ENCODE data around the gene GPR171. TPM values are rescaled to one million over a fixed set of nuclear protein-coding genes. Genes with fewer than 3 reads are reported as not detected.
A peak's percentile ranks its signal among the peaks of the same experiment; 100 is the strongest.

Gene GPR171
- total RNA-seq, 2 experiments from 2014 or later = not detected

GRCh38 chr3:151156618-151157216 is 46.3 kb downstream of the GPR171 start:
- H3K4me1 ChIP-seq (ENCODE audit: insufficient read depth, low read length, poor library complexity, severe bottlenecking) = no peaks in the 10 kb centered on the region
- intact Hi-C loops (cut with micrococcal nuclease; ENCODE audit: unreplicated experiment) = no loop called here
- POLR2A ChIA-PET = interaction anchor here (0.6 to 0.8 kb wide), 2 partner anchors 29 to 90 kb away, joined by 3 read pairs; no protein-coding TSS in a partner anchor
- H3K36me3 ChIP-seq (ENCODE audit: insufficient read depth, low read length) = peaks cover 18% of the 10 kb centered on the region; the same call in 1 of the 2 replicates
- no TSS peak for BruUV-seq (replicated peaks)
- no peaks in the 10 kb centered on the region for H4K20me1 ChIP-seq (ENCODE audit: insufficient read depth, low read length)
- no peak overlapping the region for H3K4me2 ChIP-seq (ENCODE audit: low read length)
- H3K79me2 ChIP-seq (ENCODE audit: insufficient read depth, low read depth, low read length) = no peaks in the 10 kb centered on the region
- DNase-seq (ENCODE audit: low spot score) = peak; percentile 77
- no peak overlapping the region for H3K27ac ChIP-seq (ENCODE audit: low read depth, low read length, poor library complexity, severe bottlenecking)
- no peaks in the 10 kb centered on the region for H3K9me3 ChIP-seq (ENCODE audit: low read length)
- H3K4me3 ChIP-seq (ENCODE audit: low read depth, low read length, poor library complexity, severe bottlenecking) = no peak overlapping the region
- CTCF ChIA-PET (ENCODE audit: unreplicated experiment) = no interaction called here
- no peaks in the 10 kb centered on the region for H3K9me2 ChIP-seq (ENCODE audit: insufficient read depth, low read length)
- H2AFZ ChIP-seq (ENCODE audit: low read length) = no peak overlapping the region
- TF ChIP-seq CTCF (conservative IDR thresholded peaks at IDR 0.05; ENCODE audit: low read length) = peak; percentile 83
- no peak for TF ChIP-seq EZH2phosphoT487 (IDR thresholded peaks at IDR 0.05; ENCODE audit: borderline replicate concordance, low read depth, low read length)

- TF ChIP-seq CTCF (conservative IDR thresholded peaks at IDR 0.05; ENCODE audit: low read length) (no peak), EZH2phosphoT487 (IDR thresholded peaks at IDR 0.05; ENCODE audit: borderline replicate concordance, low read depth, low read length) (no peak)
- Histone ChIP-seq H3K9me3 (ENCODE audit: low read length) (no peaks in the 10 kb centered on the region), H3K4me2 (ENCODE audit: low read length) (no peak overlapping the region), H4K20me1 (ENCODE audit: insufficient read depth, low read length) (no peaks in the 10 kb centered on the region), H3K9me2 (ENCODE audit: insufficient read depth, low read length) (no peaks in the 10 kb centered on the region), H2AFZ (ENCODE audit: low read length) (no peak overlapping the region), H3K4me1 (ENCODE audit: insufficient read depth, low read length, poor library complexity, severe bottlenecking) (no peaks in the 10 kb centered on the region), H3K27ac (ENCODE audit: low read depth, low read length, poor library complexity, severe bottlenecking) (no peak overlapping the region), H3K4me3 (ENCODE audit: low read depth, low read length, poor library complexity, severe bottlenecking) (no peak overlapping the region), H3K79me2 (ENCODE audit: insufficient read depth, low read depth, low read length) (no peaks in the 10 kb centered on the region), H3K36me3 (ENCODE audit: insufficient read depth, low read length) (peaks cover 18% of the 10 kb centered on the region; the same call in 1 of the 2 replicates)
- ChIA-PET CTCF (ENCODE audit: unreplicated experiment) (interaction anchor here (0.6 kb wide), 1 partner anchor 652 kb away, joined by 3 read pairs; no protein-coding TSS in a partner anchor), POLR2A (interaction anchor here (0.5 kb wide), 1 partner anchor 629 kb away, joined by 4 read pairs; no protein-coding TSS in a partner anchor)
- intact Hi-C loops (cut with micrococcal nuclease; ENCODE audit: unreplicated experiment) = no loop called here
- no peak for DNase-seq (ENCODE audit: low spot score)
- no TSS peak for BruUV-seq (replicated peaks)
Observed at GRCh38 chr3:151155409-151156128, 47.4 kb downstream of the GPR171 start.

GRCh38 chr3:151154566-151154965 is 48.5 kb downstream of the GPR171 start:
- H3K9me2 ChIP-seq (ENCODE audit: insufficient read depth, low read length) = no peaks in the 10 kb centered on the region
- no peaks in the 10 kb centered on the region for H4K20me1 ChIP-seq (ENCODE audit: insufficient read depth, low read length)
- no peaks in the 10 kb centered on the region for H3K79me2 ChIP-seq (ENCODE audit: insufficient read depth, low read depth, low read length)
- H3K27ac ChIP-seq (ENCODE audit: low read depth, low read length, poor library complexity, severe bottlenecking) = no peak overlapping the region
- H3K4me2 ChIP-seq (ENCODE audit: low read length) = no peak overlapping the region
- CTCF ChIA-PET (ENCODE audit: unreplicated experiment) = no interaction called here
- no peak overlapping the region for H3K4me3 ChIP-seq (ENCODE audit: low read depth, low read length, poor library complexity, severe bottlenecking)
- H3K4me1 ChIP-seq (ENCODE audit: insufficient read depth, low read length, poor library complexity, severe bottlenecking) = no peaks in the 10 kb centered on the region
- POLR2A ChIA-PET = no interaction called here
- no peak overlapping the region for H2AFZ ChIP-seq (ENCODE audit: low read length)
- intact Hi-C loops (cut with micrococcal nuclease; ENCODE audit: unreplicated experiment) = no loop called here
- no peak for DNase-seq (ENCODE audit: low spot score)
- H3K36me3 ChIP-seq (ENCODE audit: insufficient read depth, low read length) = peaks cover 10% of the 10 kb centered on the region; the same call in 1 of the 2 replicates
- no TSS peak for BruUV-seq (replicated peaks)
- no peaks in the 10 kb centered on the region for H3K9me3 ChIP-seq (ENCODE audit: low read length)
- TF ChIP-seq EZH2phosphoT487 (IDR thresholded peaks at IDR 0.05; ENCODE audit: borderline replicate concordance, low read depth, low read length) (no peak), CTCF (conservative IDR thresholded peaks at IDR 0.05; ENCODE audit: low read length) (no peak)

Measured in OCI-LY7 (cell line).